Body of pancreas (tissue), 4 donors: ENCODE measurements around the gene HAGHL.

Experiments
- POLR2A ChIP-seq, 3 donors: fragments of 450-650 bp; IDR thresholded peaks; one replicate each; pipeline ENCODE4 v1.6.1; 2016; ENCODE audit warnings: antibody characterized with exemption in 3 of 3, mild to moderate bottlenecking in 2 of 3
- TF ChIP-seq, protein P1 (sequence below), 7 experiments: fragments of 450-650 bp in 4 of 7; fragments of 200-600 bp in 3 of 7; sonication (generic) in 3 of 7; IDR thresholded peaks; one replicate each; pipeline ENCODE4 v1.5.1; 2016 to 2019; ENCODE audit warnings: antibody characterized with exemption in 7 of 7

DNA sequence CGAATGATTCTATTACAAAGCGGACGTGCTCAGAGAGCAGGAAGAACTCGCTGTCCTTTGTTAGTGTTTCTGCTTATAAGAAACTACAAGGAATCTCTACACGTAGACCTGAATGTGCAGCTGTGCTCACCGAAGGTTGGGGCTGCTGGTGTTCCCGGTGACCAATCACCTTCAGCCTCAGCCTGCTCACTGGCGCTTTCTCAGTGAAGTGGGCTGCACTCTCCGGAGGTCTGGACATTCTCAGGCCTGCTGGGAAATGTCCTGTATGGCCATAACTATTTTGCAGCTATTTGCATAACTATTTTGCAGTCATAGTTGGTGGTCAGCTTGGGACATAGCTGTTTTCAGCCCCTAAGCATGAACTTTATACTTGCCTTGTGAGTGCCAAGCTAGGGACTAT lies 23.6 kb downstream of the HAGHL start:
- TF ChIP-seq, protein P1, sequence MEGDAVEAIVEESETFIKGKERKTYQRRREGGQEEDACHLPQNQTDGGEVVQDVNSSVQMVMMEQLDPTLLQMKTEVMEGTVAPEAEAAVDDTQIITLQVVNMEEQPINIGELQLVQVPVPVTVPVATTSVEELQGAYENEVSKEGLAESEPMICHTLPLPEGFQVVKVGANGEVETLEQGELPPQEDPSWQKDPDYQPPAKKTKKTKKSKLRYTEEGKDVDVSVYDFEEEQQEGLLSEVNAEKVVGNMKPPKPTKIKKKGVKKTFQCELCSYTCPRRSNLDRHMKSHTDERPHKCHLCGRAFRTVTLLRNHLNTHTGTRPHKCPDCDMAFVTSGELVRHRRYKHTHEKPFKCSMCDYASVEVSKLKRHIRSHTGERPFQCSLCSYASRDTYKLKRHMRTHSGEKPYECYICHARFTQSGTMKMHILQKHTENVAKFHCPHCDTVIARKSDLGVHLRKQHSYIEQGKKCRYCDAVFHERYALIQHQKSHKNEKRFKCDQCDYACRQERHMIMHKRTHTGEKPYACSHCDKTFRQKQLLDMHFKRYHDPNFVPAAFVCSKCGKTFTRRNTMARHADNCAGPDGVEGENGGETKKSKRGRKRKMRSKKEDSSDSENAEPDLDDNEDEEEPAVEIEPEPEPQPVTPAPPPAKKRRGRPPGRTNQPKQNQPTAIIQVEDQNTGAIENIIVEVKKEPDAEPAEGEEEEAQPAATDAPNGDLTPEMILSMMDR (IDR thresholded peaks at IDR 0.05), result no peak
- TF ChIP-seq POLR2A (IDR thresholded peaks at IDR 0.05), result no peak
